Measurements from ENCODE around the gene SPTBN1. TPM values are rescaled to one million over a fixed set of nuclear protein-coding genes. Genes with fewer than 3 reads are reported as not detected.

Gene SPTBN1
- total and polyA plus RNA-seq, 2 of the 13 experiments (the other 11 are each of a cell fraction or from before 2014, with no cell fraction given), result 123 to 299 TPM

GRCh38 chr2:54555318-54555837 lies 99.3 kb downstream of the SPTBN1 start (continued):
- peak; percentile 82 for TF ChIP-seq ELF3 (CRISPR knock-in tag; IDR thresholded peaks at IDR 0.05)
- peak; percentile 46; the same call in 1 of the 3 replicates for TF ChIP-seq MXI1 (IDR thresholded peaks at IDR 0.05; ENCODE audit: borderline replicate concordance, low read depth, low read length)
- TF ChIP-seq CREB1 (IDR thresholded peaks at IDR 0.05), result 0 out of 2 replicates have a peak, but pooled peaks have one; percentile 17
- peak; percentile 90 for TF ChIP-seq CREB1 (CRISPR knock-in tag; IDR thresholded peaks at IDR 0.05)
- TF ChIP-seq SP2 (CRISPR knock-in tag; IDR thresholded peaks at IDR 0.05), result no peak
- TF ChIP-seq ZNF644 (CRISPR knock-in tag; IDR thresholded peaks at IDR 0.05; ENCODE audit: low read depth), result 0 out of 2 replicates have a peak, but pooled peaks have one; percentile 25
- 0 out of 2 replicates have a peak, but pooled peaks have one; percentile 71 for TF ChIP-seq ZNF230 (CRISPR knock-in tag; IDR thresholded peaks at IDR 0.05)
- TF ChIP-seq PPARG (CRISPR knock-in tag; conservative IDR thresholded peaks at IDR 0.05), result peak; percentile 64
- TF ChIP-seq FOXP1 (IDR thresholded peaks at IDR 0.05), result no peak
- TF ChIP-seq FOXP1 (CRISPR knock-in tag; IDR thresholded peaks at IDR 0.05), result peak; percentile 43; the same call in 1 of the 2 replicates
- TF ChIP-seq NR2F6 (IDR thresholded peaks at IDR 0.05), result peak; percentile 94
- peak; percentile 94 for TF ChIP-seq NR2F6 (CRISPR knock-in tag; IDR thresholded peaks at IDR 0.05)
- TF ChIP-seq ZNF652 (CRISPR knock-in tag; IDR thresholded peaks at IDR 0.05; ENCODE audit: borderline replicate concordance, low read depth), result 0 out of 2 replicates have a peak, but pooled peaks have one; percentile 28
- no peak for TF ChIP-seq SCMH1 (CRISPR knock-in tag; IDR thresholded peaks at IDR 0.05; ENCODE audit: borderline replicate concordance)
- peak; percentile 91 for TF ChIP-seq SALL1 (CRISPR knock-in tag; IDR thresholded peaks at IDR 0.05)
- TF ChIP-seq, protein P1, sequence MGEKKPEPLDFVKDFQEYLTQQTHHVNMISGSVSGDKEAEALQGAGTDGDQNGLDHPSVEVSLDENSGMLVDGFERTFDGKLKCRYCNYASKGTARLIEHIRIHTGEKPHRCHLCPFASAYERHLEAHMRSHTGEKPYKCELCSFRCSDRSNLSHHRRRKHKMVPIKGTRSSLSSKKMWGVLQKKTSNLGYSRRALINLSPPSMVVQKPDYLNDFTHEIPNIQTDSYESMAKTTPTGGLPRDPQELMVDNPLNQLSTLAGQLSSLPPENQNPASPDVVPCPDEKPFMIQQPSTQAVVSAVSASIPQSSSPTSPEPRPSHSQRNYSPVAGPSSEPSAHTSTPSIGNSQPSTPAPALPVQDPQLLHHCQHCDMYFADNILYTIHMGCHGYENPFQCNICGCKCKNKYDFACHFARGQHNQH (CRISPR knock-in tag; IDR thresholded peaks at IDR 0.05), result no peak
- peak; percentile 87 for TF ChIP-seq NR2C2 (CRISPR knock-in tag; IDR thresholded peaks at IDR 0.05; ENCODE audit: borderline replicate concordance)
- TF ChIP-seq ZMAT3 (CRISPR knock-in tag; conservative IDR thresholded peaks at IDR 0.05), result peak; percentile 83
- TF ChIP-seq NFYC (CRISPR knock-in tag; IDR thresholded peaks at IDR 0.05), result no peak
- 0 out of 2 replicates have a peak, but pooled peaks have one; percentile 49 for TF ChIP-seq REPIN1 (CRISPR knock-in tag; IDR thresholded peaks at IDR 0.05; ENCODE audit: borderline replicate concordance, low read depth)
- peak; percentile 87 for TF ChIP-seq HDAC1 (CRISPR knock-in tag; IDR thresholded peaks at IDR 0.05)
- TF ChIP-seq, protein P2, sequence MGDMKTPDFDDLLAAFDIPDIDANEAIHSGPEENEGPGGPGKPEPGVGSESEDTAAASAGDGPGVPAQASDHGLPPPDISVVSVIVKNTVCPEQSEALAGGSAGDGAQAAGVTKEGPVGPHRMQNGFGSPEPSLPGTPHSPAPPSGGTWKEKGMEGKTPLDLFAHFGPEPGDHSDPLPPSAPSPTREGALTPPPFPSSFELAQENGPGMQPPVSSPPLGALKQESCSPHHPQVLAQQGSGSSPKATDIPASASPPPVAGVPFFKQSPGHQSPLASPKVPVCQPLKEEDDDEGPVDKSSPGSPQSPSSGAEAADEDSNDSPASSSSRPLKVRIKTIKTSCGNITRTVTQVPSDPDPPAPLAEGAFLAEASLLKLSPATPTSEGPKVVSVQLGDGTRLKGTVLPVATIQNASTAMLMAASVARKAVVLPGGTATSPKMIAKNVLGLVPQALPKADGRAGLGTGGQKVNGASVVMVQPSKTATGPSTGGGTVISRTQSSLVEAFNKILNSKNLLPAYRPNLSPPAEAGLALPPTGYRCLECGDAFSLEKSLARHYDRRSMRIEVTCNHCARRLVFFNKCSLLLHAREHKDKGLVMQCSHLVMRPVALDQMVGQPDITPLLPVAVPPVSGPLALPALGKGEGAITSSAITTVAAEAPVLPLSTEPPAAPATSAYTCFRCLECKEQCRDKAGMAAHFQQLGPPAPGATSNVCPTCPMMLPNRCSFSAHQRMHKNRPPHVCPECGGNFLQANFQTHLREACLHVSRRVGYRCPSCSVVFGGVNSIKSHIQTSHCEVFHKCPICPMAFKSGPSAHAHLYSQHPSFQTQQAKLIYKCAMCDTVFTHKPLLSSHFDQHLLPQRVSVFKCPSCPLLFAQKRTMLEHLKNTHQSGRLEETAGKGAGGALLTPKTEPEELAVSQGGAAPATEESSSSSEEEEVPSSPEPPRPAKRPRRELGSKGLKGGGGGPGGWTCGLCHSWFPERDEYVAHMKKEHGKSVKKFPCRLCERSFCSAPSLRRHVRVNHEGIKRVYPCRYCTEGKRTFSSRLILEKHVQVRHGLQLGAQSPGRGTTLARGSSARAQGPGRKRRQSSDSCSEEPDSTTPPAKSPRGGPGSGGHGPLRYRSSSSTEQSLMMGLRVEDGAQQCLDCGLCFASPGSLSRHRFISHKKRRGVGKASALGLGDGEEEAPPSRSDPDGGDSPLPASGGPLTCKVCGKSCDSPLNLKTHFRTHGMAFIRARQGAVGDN (CRISPR knock-in tag; IDR thresholded peaks at IDR 0.05), result no peak
- 0 out of 2 replicates have a peak, but pooled peaks have one; percentile 55 for TF ChIP-seq ZFP90 (CRISPR knock-in tag; IDR thresholded peaks at IDR 0.05; ENCODE audit: borderline replicate concordance)
- no peak; the same call in 1 of the 2 replicates for TF ChIP-seq ZNF263 (CRISPR knock-in tag; IDR thresholded peaks at IDR 0.05)
- peak; percentile 80 for TF ChIP-seq NFIC (IDR thresholded peaks at IDR 0.05; ENCODE audit: low read length)
